Measurements from ENCODE around the gene SLC16A6.

DNA sequence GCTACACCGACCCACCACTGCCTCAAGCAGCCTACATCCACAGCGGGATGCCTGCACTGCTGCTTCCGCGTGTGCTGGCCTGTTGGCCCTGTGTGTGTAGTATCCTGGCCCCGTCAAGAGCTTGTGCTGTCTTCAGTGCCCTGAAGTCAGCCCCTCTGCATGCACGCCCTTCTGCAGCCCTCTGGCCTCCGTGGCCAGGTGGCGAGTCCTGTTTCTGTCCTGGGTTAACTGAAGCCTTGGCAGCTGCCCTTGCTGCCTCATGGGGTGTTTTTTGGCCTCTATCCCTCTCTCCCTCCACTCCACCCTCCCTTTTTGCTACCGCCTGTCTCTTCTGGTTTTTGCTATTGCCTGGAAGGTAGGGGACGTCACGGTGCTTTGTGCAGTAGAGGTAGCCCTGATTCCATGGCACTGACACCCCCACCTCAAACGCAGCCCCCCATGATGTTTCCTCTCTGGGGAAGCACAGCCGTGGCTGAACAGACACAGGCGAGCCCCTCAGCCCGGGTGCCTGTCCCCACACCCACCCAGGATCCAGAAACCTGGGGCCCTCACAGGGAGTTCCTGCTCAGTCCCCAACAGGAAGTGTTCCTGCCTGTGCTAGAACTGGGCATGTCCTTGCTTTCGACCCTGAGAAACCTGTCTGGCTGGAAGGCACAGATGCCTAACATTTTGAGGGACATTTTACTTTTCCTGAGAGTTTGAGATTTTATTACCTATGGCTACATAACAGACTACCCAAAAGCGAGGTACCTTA lies 61.9 kb downstream of the SLC16A6 start:
- TF ChIP-seq CTCF (IDR thresholded peaks at IDR 0.05) (no peak), POLR2AphosphoS5 (IDR thresholded peaks at IDR 0.05) (no peak), POLR2A (IDR thresholded peaks at IDR 0.05) (no peak)
